GM12878 (cell line): ENCODE measurements around the gene PLXNA4. TPM values are rescaled to one million over a fixed set of nuclear protein-coding genes. Genes with fewer than 3 reads are reported as not detected.

Experiments used
- ATAC-seq: fragments of 200-7000 bp; cut with Tn5 transposase; 3 replicates; pipeline ENCODE4 v1.9.1; 2020; ENCODE audit warnings: mild to moderate bottlenecking, moderate library complexity
- BruUV-seq: library from RNA; stranded (reverse); fragments of 400-500 nt; replicated peaks from 2 replicates; lab custom pipeline; 2021; lab: Mats Ljungman, UMichigan
- CTCF ChIA-PET: fragments of 300-600 bp; sonication (Branson Sonifier 250); formaldehyde crosslinking; extraction: SDS; loops from one replicate; lab custom pipeline; 2021; ENCODE audit warnings: inconsistent platforms; lab: Yijun Ruan, JAX
- POLR2A ChIA-PET: fragments of 350-600 bp; formaldehyde crosslinking; extraction: SDS; loops from one replicate; lab custom pipeline; 2021; ENCODE audit warnings: inconsistent platforms; lab: Charles Lee
- RAD21 ChIA-PET: fragments of 300-600 bp; sonication (Branson Sonifier 250); formaldehyde crosslinking; loops from one replicate; lab custom pipeline; 2023; ENCODE audit warnings: antibody characterized with exemption; ENCODE audit not compliant: unreplicated experiment; lab: Charles Lee
- SMC1A ChIA-PET: fragments of 300-600 bp; sonication (Branson Sonifier 250); formaldehyde crosslinking; loops from one replicate; lab custom pipeline; 2023; ENCODE audit not compliant: unreplicated experiment, uncharacterized antibody; lab: Charles Lee
- DNase-seq: peaks from one replicate; pipeline ENCODE4 v3.0.0-alpha.2; 2011; ENCODE audit warnings: low read depth, low spot score
- FAIRE-seq: peaks from 3 replicates; lab custom pipeline; 2011; peaks lifted over from hg19 to GRCh38; lab: Jason Lieb, UNC
- H2AFZ ChIP-seq: 2 replicates; pipeline ENCODE4 v1.6.0; 2011; ENCODE audit warnings: low read depth, low read length, control low read depth; ENCODE audit not compliant: control insufficient read depth
- H3K27ac ChIP-seq: 2 replicates; pipeline ENCODE4 v1.5.1; 2011; ENCODE audit warnings: control low read depth; ENCODE audit not compliant: control insufficient read depth, insufficient read depth
- H3K27me3 ChIP-seq, 2 experiments: replicated peaks in 1 of 2; 2 replicates each; pipeline versions ENCODE4 v1.6.0 to v1.6.1; 2011; ENCODE audit warnings: low read length in 1 of 2; ENCODE audit not compliant: control insufficient read depth in 2 of 2, insufficient read depth in 2 of 2
- H3K36me3 ChIP-seq, 2 experiments: 2 replicates each; pipeline ENCODE4 v1.5.1; 2011; ENCODE audit warnings: low read length in 1 of 2; ENCODE audit not compliant: control insufficient read depth in 2 of 2, insufficient read depth in 2 of 2
- H3K4me1 ChIP-seq: 2 replicates; pipeline ENCODE4 v1.6.1; 2011; ENCODE audit warnings: mild to moderate bottlenecking, low read length, moderate library complexity, mixed read lengths; ENCODE audit not compliant: control insufficient read depth, insufficient read depth
- H3K4me2 ChIP-seq: 2 replicates; pipeline ENCODE4 v1.6.0; 2011; ENCODE audit warnings: control low read depth; ENCODE audit not compliant: control insufficient read depth, insufficient read depth
- H3K4me3 ChIP-seq: fragments of 200-600 bp; sonication (generic); 2 replicates; pipeline ENCODE4 v1.5.1; 2016
- H3K79me2 ChIP-seq: 2 replicates; pipeline ENCODE4 v1.6.0; 2011; ENCODE audit warnings: low read length; ENCODE audit not compliant: control insufficient read depth, insufficient read depth
- H3K9ac ChIP-seq: 2 replicates; pipeline ENCODE4 v1.8.0; 2011; ENCODE audit warnings: low read length, control low read depth, mixed read lengths; ENCODE audit not compliant: control insufficient read depth, insufficient read depth
- H3K9me3 ChIP-seq: replicated peaks from 3 replicates; pipeline ENCODE4 v1.5.1; 2011; ENCODE audit warnings: mild to moderate bottlenecking, low read length; ENCODE audit not compliant: control insufficient read depth, insufficient read depth
- H4K20me1 ChIP-seq: 2 replicates; pipeline ENCODE4 v1.6.0; 2011; ENCODE audit not compliant: control insufficient read depth, insufficient read depth
- CEBPZ ChIP-seq: fragments of 150-350 bp; IDR thresholded peaks from 2 replicates; pipeline ENCODE4 v1.6.1; 2016; ENCODE audit warnings: low read depth, low read length
- FOS ChIP-seq: IDR thresholded peaks from 3 replicates; pipeline ENCODE4 v1.6.1; 2011; ENCODE audit warnings: borderline replicate concordance; ENCODE audit not compliant: insufficient read length; ENCODE audit errors: extremely low read depth
- MTA3 ChIP-seq: IDR thresholded peaks from 2 replicates; pipeline ENCODE4 v1.6.1; 2012; ENCODE audit warnings: low read length, inconsistent platforms, borderline replicate concordance
- NFXL1 ChIP-seq: fragments of 450-650 bp; IDR thresholded peaks from 2 replicates; pipeline ENCODE4 v1.6.1; 2017; ENCODE audit warnings: antibody characterized with exemption, mild to moderate bottlenecking, borderline replicate concordance
- NFYB ChIP-seq: IDR thresholded peaks from 2 replicates; pipeline ENCODE4 v1.6.1; 2011; ENCODE audit warnings: low read depth, mild to moderate bottlenecking, low read length, improper control_type of control experiment, moderate library complexity; ENCODE audit not compliant: insufficient read depth
- NRF1 ChIP-seq: conservative IDR thresholded peaks from 2 replicates; pipeline ENCODE4 v1.6.1; 2011; ENCODE audit warnings: mild to moderate bottlenecking, low read depth, low read length, improper control_type of control experiment
- SREBF1 ChIP-seq: IDR thresholded peaks from 2 replicates; pipeline ENCODE4 v1.6.1; 2012; ENCODE audit warnings: mild to moderate bottlenecking, low read length
- SUPT20H ChIP-seq: IDR thresholded peaks from 2 replicates; pipeline ENCODE4 v1.6.1; 2011; ENCODE audit warnings: low read depth, mild to moderate bottlenecking, low read length, moderate library complexity, borderline replicate concordance; ENCODE audit not compliant: control insufficient read depth
- SUZ12 ChIP-seq: fragments of 200-600 bp; sonication (generic); IDR thresholded peaks from one replicate; pipeline ENCODE4 v1.6.1; 2018; ENCODE audit warnings: antibody characterized with exemption, mild to moderate bottlenecking; ENCODE audit not compliant: unreplicated experiment
- TCF3 ChIP-seq: IDR thresholded peaks from 2 replicates; pipeline ENCODE4 v1.6.1; 2012; ENCODE audit warnings: low read depth, mild to moderate bottlenecking, low read length, borderline replicate concordance; ENCODE audit not compliant: insufficient read depth
- WRNIP1 ChIP-seq: IDR thresholded peaks from 2 replicates; pipeline ENCODE4 v1.6.1; 2011; ENCODE audit warnings: low read depth, low read length, improper control_type of control experiment, borderline replicate concordance
- ZNF24 ChIP-seq: fragments of 450-650 bp; IDR thresholded peaks from 2 replicates; pipeline ENCODE4 v1.6.1; 2017; ENCODE audit warnings: antibody characterized with exemption, mild to moderate bottlenecking
- ZNF622 ChIP-seq: fragments of 450-650 bp; IDR thresholded peaks from 2 replicates; pipeline ENCODE4 v1.6.1; 2017; ENCODE audit warnings: mild to moderate bottlenecking, inconsistent platforms
- whole genome bisulfite sequencing: methylation state at CpG from one replicate; pipeline ENCODE4 v1.1.6; 2016; ENCODE audit warnings: low lambda C conversion rate; ENCODE audit not compliant: insufficient replicate concordance, insufficient coverage; ENCODE audit errors: missing lambda C conversion rate; 5-methylcytosine and 5-hydroxymethylcytosine counted together
- in situ Hi-C: fragments of 300-500 bp; cut with MboI; formaldehyde crosslinking; loops from 9 replicates; pipeline ENCODE4 v1.14.3; 2018; ENCODE audit warnings: mixed read lengths
- intact Hi-C: fragments of 100-400 bp; cut with micrococcal nuclease; formaldehyde crosslinking; loops from one replicate; pipeline ENCODE4 v1.14.2; 2022; ENCODE audit not compliant: unreplicated experiment
- polyA plus RNA-seq, 11 experiments: library from polyadenylated mRNA; depleted of rRNA in 4 of 11; unstranded in 6 of 11; stranded (reverse) in 5 of 11; fragments of >200 nt; fragmentation: Nextera tagmentation in 4 of 11; fragmentation: Illumina TruSeq in 1 of 11; extraction: Ambion mirVana in 4 of 11; extraction: Trizol in 1 of 11; gene quantifications; 1 replicate in 1 of 11; 2 replicates in 10 of 11; pipeline versions ENCODE4 v1.2.1 to v1.2.3, GENCODE V29; 2011 to 2016; ENCODE audit warnings: inconsistent platforms in 2 of 11, missing spikeins in 2 of 11, low read depth in 1 of 11
- total RNA-seq, 4 experiments: library from RNA; depleted of rRNA in 3 of 4; stranded (reverse); fragments of >200 nt in 3 of 4; fragmentation: Illumina TruSeq in 1 of 4; extraction: Trizol in 1 of 4; gene quantifications; 2 replicates each; pipeline versions ENCODE4 v1.2.1 to v1.2.3, GENCODE V29; 2013 to 2021
- TF ChIP-seq, protein P1 (sequence below): fragments of 450-650 bp; formaldehyde crosslinking; IDR thresholded peaks from 2 replicates; pipeline ENCODE4 v1.4.0; 2020; ENCODE audit warnings: mild to moderate bottlenecking, moderate library complexity

The PLXNA4 gene
- total and polyA plus RNA-seq, 10 of the 15 experiments (the other 5 are each of a cell fraction or from before 2014, with no cell fraction given) = 0.03 TPM; not detected in 9

DNA sequence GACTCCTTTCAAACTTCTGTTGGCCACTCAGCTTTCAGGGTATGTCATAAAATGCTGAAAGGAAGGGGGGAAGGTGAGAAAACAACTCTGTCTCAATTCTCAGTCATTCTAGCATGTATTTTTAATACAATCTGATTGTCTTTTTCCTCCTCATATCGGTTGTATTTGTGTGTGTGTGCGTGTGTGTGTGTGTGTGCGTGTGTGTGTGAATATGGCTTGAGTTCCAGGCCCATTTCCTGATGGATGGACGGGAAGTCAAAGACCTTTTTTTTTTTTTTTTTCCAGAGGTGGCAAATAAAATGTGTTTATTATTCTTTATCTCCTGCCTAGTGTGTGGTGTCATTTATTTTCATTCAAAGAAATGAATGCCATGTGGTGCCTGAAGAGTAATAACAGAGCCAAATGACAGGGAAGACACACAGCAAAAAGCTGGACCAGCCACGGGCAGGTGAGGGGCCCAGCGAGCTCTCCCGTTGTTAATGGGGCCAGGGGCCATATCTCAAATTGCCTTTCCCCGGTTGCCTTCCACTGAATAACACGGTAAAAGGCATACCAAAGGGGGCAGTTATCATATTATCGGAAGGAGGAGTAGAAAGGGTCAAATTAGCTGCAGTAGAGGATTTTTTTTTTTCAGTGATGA is 3.1 kb upstream of the PLXNA4 start:
- Histone ChIP-seq H3K27ac (no peak overlapping the region), H3K4me3 (no peak overlapping the region), H3K4me1 (no peaks in the 10 kb centered on the region), H3K9me3 (no peaks in the 10 kb centered on the region), H3K9ac (no peak overlapping the region), H3K4me2 (no peak overlapping the region), H2AFZ (no peak overlapping the region), H4K20me1 (no peaks in the 10 kb centered on the region), H3K79me2 (no peaks in the 10 kb centered on the region), H3K36me3 (no peaks in the 10 kb centered on the region), H3K27me3 (peaks cover 11 to 13% of the 10 kb centered on the region in 2 experiments)
- RAD21 ChIA-PET = no interaction called here
- POLR2A ChIA-PET = no interaction called here
- CTCF ChIA-PET = interaction anchor here (1.1 to 2.1 kb wide), 5 partner anchors 8 to 889 kb away, joined by 3 to 23 read pairs (median 6); no protein-coding TSS in a partner anchor
- intact Hi-C loops (no loop called here), in situ Hi-C loops (no loop called here)
- BruUV-seq = no TSS peak
- DNase-seq (no peak), ATAC-seq (no peak), FAIRE-seq (no peak)
- SMC1A ChIA-PET = interaction anchor here (1.1 to 1.5 kb wide), 3 partner anchors 268 to 891 kb away, joined by 3 to 6 read pairs (median 4); no protein-coding TSS in a partner anchor
- WGBS = 32% methylated on average over 10 of the region's 10 CpGs
- TF ChIP-seq ZNF24 (no peak), FOS (no peak), MTA3 (no peak), WRNIP1 (no peak), NFXL1 (no peak), SUZ12 (no peak), TCF3 (no peak), ZNF622 (no peak), CEBPZ (no peak), NFYB (no peak), NRF1 (no peak), SUPT20H (no peak), SREBF1 (no peak)
- TF ChIP-seq, protein P1, sequence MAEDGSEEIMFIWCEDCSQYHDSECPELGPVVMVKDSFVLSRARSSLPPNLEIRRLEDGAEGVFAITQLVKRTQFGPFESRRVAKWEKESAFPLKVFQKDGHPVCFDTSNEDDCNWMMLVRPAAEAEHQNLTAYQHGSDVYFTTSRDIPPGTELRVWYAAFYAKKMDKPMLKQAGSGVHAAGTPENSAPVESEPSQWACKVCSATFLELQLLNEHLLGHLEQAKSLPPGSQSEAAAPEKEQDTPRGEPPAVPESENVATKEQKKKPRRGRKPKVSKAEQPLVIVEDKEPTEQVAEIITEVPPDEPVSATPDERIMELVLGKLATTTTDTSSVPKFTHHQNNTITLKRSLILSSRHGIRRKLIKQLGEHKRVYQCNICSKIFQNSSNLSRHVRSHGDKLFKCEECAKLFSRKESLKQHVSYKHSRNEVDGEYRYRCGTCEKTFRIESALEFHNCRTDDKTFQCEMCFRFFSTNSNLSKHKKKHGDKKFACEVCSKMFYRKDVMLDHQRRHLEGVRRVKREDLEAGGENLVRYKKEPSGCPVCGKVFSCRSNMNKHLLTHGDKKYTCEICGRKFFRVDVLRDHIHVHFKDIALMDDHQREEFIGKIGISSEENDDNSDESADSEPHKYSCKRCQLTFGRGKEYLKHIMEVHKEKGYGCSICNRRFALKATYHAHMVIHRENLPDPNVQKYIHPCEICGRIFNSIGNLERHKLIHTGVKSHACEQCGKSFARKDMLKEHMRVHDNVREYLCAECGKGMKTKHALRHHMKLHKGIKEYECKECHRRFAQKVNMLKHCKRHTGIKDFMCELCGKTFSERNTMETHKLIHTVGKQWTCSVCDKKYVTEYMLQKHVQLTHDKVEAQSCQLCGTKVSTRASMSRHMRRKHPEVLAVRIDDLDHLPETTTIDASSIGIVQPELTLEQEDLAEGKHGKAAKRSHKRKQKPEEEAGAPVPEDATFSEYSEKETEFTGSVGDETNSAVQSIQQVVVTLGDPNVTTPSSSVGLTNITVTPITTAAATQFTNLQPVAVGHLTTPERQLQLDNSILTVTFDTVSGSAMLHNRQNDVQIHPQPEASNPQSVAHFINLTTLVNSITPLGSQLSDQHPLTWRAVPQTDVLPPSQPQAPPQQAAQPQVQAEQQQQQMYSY (CRISPR knock-in tag) = no peak
